Measurements from ENCODE around the gene TMEM59L.

DNA sequence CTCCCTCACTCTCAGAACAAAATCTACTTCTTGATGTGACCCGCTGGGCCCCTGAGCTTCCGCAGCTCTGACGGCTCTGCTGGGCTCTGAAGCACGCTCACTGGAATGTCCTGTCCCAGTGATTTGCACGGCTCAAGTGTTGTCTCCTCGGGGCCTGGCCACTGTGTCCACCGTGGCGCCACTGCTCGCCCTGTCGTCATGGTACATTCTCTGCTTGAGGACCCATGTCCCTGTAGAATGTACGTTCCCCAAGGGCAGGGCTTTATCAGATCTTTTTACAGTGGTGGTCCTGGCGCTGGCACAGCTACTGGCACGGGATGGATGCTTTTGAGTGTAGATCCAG, 36.3 kb downstream of the TMEM59L start:
- TF ChIP-seq POLR2A (conservative IDR thresholded peaks at IDR 0.05) (no peak), ZNF184 (CRISPR knock-in tag; IDR thresholded peaks at IDR 0.05) (no peak), SETDB1 (IDR thresholded peaks at IDR 0.05; ENCODE audit: low read length) (no peak)
- TF ChIP-seq, protein P1, sequence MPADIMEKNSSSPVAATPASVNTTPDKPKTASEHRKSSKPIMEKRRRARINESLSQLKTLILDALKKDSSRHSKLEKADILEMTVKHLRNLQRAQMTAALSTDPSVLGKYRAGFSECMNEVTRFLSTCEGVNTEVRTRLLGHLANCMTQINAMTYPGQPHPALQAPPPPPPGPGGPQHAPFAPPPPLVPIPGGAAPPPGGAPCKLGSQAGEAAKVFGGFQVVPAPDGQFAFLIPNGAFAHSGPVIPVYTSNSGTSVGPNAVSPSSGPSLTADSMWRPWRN (IDR thresholded peaks at IDR 0.05; ENCODE audit: low read depth) = no peak
- TF ChIP-seq, protein P2, sequence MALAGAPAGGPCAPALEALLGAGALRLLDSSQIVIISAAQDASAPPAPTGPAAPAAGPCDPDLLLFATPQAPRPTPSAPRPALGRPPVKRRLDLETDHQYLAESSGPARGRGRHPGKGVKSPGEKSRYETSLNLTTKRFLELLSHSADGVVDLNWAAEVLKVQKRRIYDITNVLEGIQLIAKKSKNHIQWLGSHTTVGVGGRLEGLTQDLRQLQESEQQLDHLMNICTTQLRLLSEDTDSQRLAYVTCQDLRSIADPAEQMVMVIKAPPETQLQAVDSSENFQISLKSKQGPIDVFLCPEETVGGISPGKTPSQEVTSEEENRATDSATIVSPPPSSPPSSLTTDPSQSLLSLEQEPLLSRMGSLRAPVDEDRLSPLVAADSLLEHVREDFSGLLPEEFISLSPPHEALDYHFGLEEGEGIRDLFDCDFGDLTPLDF (CRISPR knock-in tag; IDR thresholded peaks at IDR 0.05) = no peak
